Endodermal cell (in vitro differentiated cells): ENCODE measurements around the gene GPC6. TPM values are rescaled to one million over a fixed set of nuclear protein-coding genes. Genes with fewer than 3 reads are reported as not detected.

Source experiments
- DNase-seq: peaks from one replicate; pipeline ENCODE4 v3.0.0-alpha.2; 2017
- H3K27ac ChIP-seq: 2 replicates; pipeline ENCODE4 v1.5.1; 2013; ENCODE audit warnings: mild to moderate bottlenecking, low read depth, low read length, moderate library complexity
- H3K27me3 ChIP-seq: 2 replicates; pipeline ENCODE4 v1.6.1; 2013; ENCODE audit warnings: mild to moderate bottlenecking, low read length, moderate library complexity; ENCODE audit not compliant: insufficient read depth, control insufficient read depth, poor library complexity, severe bottlenecking
- H3K36me3 ChIP-seq: 2 replicates; pipeline ENCODE4 v1.7.0; 2013; ENCODE audit warnings: mild to moderate bottlenecking, low read length, moderate library complexity; ENCODE audit not compliant: control insufficient read depth, insufficient read depth
- H3K4me1 ChIP-seq: one replicate; pipeline ENCODE4 v1.7.0; 2013; ENCODE audit warnings: low read length; ENCODE audit not compliant: control insufficient read depth, insufficient read depth
- H3K4me3 ChIP-seq: 2 replicates; pipeline ENCODE4 v1.5.1; 2013; ENCODE audit warnings: mild to moderate bottlenecking, low read length, moderate library complexity
- H3K9ac ChIP-seq: 2 replicates; pipeline ENCODE4 v1.6.1; 2013; ENCODE audit warnings: mild to moderate bottlenecking, low read length, moderate library complexity; ENCODE audit not compliant: poor library complexity, severe bottlenecking; ENCODE audit errors: extremely low read depth
- H3K9me3 ChIP-seq: 2 replicates; pipeline ENCODE4 v1.6.1; 2013; ENCODE audit warnings: mild to moderate bottlenecking, low read length, moderate library complexity; ENCODE audit not compliant: control insufficient read depth
- H3K27ac Mint-ChIP-seq: 2 replicates; pipeline ENCODE4 v1.8.0; 2020; ENCODE audit warnings: mixed read lengths
- H3K27me3 Mint-ChIP-seq: 2 replicates; pipeline ENCODE4 v1.8.0; 2021; ENCODE audit warnings: mild to moderate bottlenecking, mixed read lengths; ENCODE audit not compliant: insufficient read depth
- H3K36me3 Mint-ChIP-seq: 2 replicates; pipeline ENCODE4 v1.8.0; 2020; ENCODE audit warnings: low read depth, mixed read lengths
- H3K4me1 Mint-ChIP-seq: 2 replicates; pipeline ENCODE4 v1.8.0; 2020; ENCODE audit warnings: mixed read lengths
- H3K4me3 Mint-ChIP-seq: 2 replicates; pipeline ENCODE4 v1.8.0; 2020; ENCODE audit warnings: mild to moderate bottlenecking, moderate library complexity, mixed read lengths
- H3K9me3 Mint-ChIP-seq: 2 replicates; pipeline ENCODE4 v1.8.0; 2020; ENCODE audit warnings: mild to moderate bottlenecking, mixed read lengths
- CTCF ChIP-seq: fragments of 200-600 bp; sonication (generic); conservative IDR thresholded peaks from 2 replicates; pipeline ENCODE4 v1.5.0; 2021; ENCODE audit warnings: antibody characterized with exemption, mild to moderate bottlenecking
- WGBS, 2 experiments: methylation state at CpG; one replicate each; pipeline versions ENCODE4 v1.1.5 to v1.1.7; 2013; ENCODE audit warnings: missing lambda C conversion rate in 2 of 2, mixed read lengths in 1 of 2; ENCODE audit not compliant: insufficient coverage in 1 of 2, insufficient read length in 1 of 2; 5-methylcytosine and 5-hydroxymethylcytosine counted together
- total RNA-seq, 2 donors: library from RNA; stranded (reverse); fragmentation: NEBNext Ultra II Directional in 1 of 2; extraction: Animal tissue kit (Norgen Biotek cat#: 25700) in 1 of 2; gene quantifications; 2 replicates in 1 of 2; 3 replicates in 1 of 2; pipeline ENCODE4 v1.2.1, GENCODE V29; 2021

Gene GPC6
- total RNA-seq, 2 donors from 2014 or later, result 69.6 to 80.4 TPM

GRCh38 chr13:93603043-93603442 lies 376.4 kb downstream of the GPC6 start:
- Mint-ChIP-seq H3K4me3 (no peak overlapping the region), H3K27ac (no peak overlapping the region), H3K36me3 (peaks cover 4% of the 10 kb centered on the region), H3K27me3 (no peaks in the 10 kb centered on the region), H3K4me1 (peaks cover 2% of the 10 kb centered on the region), H3K9me3 (no peaks in the 10 kb centered on the region)
- TF ChIP-seq CTCF, result no peak
- Histone ChIP-seq H3K27ac (no peak overlapping the region), H3K4me3 (no peak overlapping the region), H3K36me3 (no peaks in the 10 kb centered on the region), H3K4me1 (no peaks in the 10 kb centered on the region), H3K27me3 (no peaks in the 10 kb centered on the region), H3K9ac (no peak overlapping the region), H3K9me3 (no peaks in the 10 kb centered on the region)
- DNase-seq, result no peak
- WGBS, 2 experiments, result 60 to 94% methylated on average over 1 to 2 of the region's 2 CpGs

GRCh38 chr13:93614776-93615175 lies 388.2 kb downstream of the GPC6 start:
- H3K27ac Mint-ChIP-seq, result no peak overlapping the region
- H3K4me1 Mint-ChIP-seq, result peaks cover 2% of the 10 kb centered on the region
- Histone ChIP-seq H3K27me3 (no peaks in the 10 kb centered on the region), H3K27ac (no peak overlapping the region), H3K9me3 (no peaks in the 10 kb centered on the region), H3K4me1 (no peaks in the 10 kb centered on the region), H3K4me3 (no peak overlapping the region), H3K36me3 (peaks cover 6% of the 10 kb centered on the region), H3K9ac (no peak overlapping the region)
- H3K4me3 Mint-ChIP-seq, result no peak overlapping the region
- no peaks in the 10 kb centered on the region for H3K27me3 Mint-ChIP-seq
- H3K9me3 Mint-ChIP-seq, result no peaks in the 10 kb centered on the region
- no peaks in the 10 kb centered on the region for H3K36me3 Mint-ChIP-seq
- DNase-seq, result no peak
- TF ChIP-seq CTCF, result no peak
- WGBS, 2 experiments, result 88% methylated on average over 1 of the region's 1 CpG; no CpG with 5 or more reads in 1 of the 2 experiments

- Mint-ChIP-seq H3K4me1 (peaks cover 12% of the 10 kb centered on the region), H3K27me3 (no peaks in the 10 kb centered on the region), H3K4me3 (no peak overlapping the region), H3K27ac (no peak overlapping the region), H3K36me3 (no peaks in the 10 kb centered on the region), H3K9me3 (no peaks in the 10 kb centered on the region)
- Histone ChIP-seq H3K36me3 (no peaks in the 10 kb centered on the region), H3K4me1 (peaks cover 5% of the 10 kb centered on the region), H3K9me3 (no peaks in the 10 kb centered on the region), H3K27ac (no peak overlapping the region), H3K27me3 (no peaks in the 10 kb centered on the region), H3K4me3 (no peak overlapping the region), H3K9ac (no peak overlapping the region)
- TF ChIP-seq CTCF, result no peak
- 80 to 100% methylated on average over 1 to 2 of the region's 2 CpGs for WGBS, 2 experiments
- DNase-seq, result no peak
Measured at GRCh38 chr13:93620181-93620765, 393.7 kb downstream of the GPC6 start.
